GM12801 (cell line): ENCODE results near the gene SH3YL1.

Experiments used
- CTCF ChIP-seq: IDR thresholded peaks from one replicate; pipeline ENCODE4 v1.5.1; 2011; ENCODE audit warnings: control low read depth; ENCODE audit not compliant: insufficient read length; ENCODE audit errors: extremely low read depth

The SH3YL1 gene

DNA sequence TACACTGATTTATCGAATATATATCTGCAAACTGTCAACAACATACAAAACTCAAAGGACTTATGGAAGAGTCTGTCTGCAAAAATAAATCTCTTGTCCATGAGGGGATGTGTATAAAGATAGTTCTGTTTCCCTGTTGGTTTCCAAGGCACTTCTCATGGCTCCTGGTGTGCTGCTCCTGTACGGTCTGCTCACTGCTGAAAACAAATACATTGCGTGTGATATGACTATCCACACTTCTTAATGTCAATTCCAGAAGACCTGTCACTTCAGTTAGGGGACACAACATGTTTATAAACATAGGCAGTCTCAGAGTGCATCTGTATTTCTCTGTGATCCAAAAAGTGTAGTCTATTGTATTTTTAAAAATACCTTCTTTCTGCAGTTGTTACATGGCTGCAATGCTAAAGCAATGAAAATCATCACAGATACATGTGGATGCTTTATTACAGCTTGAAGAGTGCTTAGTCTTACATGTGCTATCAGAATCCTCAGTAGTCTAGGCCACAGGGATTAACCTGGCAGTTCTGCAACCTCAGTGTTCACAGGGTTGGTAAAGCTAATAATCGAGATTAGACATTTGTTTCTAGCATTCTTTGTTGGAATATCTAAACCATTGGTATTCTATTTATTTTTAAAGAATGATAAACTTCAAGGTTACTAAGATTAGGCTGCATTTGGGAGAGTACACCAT lies 16.3 kb upstream of the SH3YL1 start:
- no peak for TF ChIP-seq CTCF

GRCh38 chr2:279366-279765 lies 15.5 kb upstream of the SH3YL1 start:
- no peak for TF ChIP-seq CTCF

GRCh38 chr2:278927-279320 lies 15.1 kb upstream of the SH3YL1 start:
- no peak for TF ChIP-seq CTCF

DNA sequence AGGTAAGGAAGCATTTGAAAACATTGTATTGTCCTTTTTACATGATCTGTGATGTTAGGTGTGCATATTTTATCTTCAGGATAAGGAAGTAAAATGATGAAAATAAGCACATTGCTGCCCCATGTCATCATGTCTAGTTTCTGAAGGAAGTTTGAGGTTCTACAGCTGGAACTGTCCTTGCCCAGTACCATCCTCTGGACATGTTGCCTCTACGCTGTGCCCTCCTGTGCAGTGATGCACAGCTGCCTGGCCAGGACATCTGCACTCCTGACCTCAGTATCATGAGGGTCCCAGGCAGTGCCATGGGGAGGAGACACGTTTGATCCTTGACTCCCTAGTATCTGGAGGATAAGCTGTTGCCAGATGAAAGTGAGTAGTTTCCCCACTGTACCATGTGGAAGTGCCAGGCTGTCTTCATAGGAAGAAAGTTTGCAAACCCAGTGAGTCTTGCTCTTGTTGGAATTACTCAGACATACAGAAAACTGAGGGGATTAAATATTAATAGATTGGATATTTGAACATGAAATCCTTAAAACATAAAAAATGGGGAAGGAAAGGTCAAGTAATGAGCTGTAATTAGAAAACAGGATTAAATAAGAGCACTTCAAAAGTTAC lies 14.6 kb upstream of the SH3YL1 start:
- no peak for TF ChIP-seq CTCF

GRCh38 chr2:275466-275865 lies 11.6 kb upstream of the SH3YL1 start:
- no peak for TF ChIP-seq CTCF

DNA sequence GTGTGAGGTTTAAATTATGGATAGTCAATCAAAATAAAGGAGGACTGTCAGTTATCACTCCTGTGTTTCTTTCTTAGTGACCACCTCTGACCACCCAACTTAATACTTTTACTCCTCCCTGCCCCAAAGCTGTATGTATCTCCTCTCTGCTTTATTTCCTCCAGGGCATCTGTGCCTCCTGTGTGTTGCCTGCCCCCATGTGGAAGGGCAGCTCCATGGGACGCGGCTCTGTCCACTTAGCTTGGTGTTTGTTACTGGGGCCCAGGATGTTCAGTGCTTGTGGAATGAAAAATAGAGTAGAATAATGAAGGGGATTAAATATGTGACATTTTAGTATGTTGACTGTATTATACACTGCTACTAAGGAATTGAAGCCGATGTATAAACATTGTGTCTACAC lies 10.7 kb upstream of the SH3YL1 start:
- TF ChIP-seq CTCF, result no peak

- TF ChIP-seq CTCF, result no peak
These were observed 9.5 kb upstream of the SH3YL1 start for GRCh38 chr2:273333-273732.
